Glomerular endothelial cell (primary cell): ENCODE data around the gene NAXD. TPM values are rescaled to one million over a fixed set of nuclear protein-coding genes. Genes with fewer than 3 reads are reported as not detected.

Experiments used
- DNase-seq: peaks from one replicate; pipeline ENCODE4 v3.0.0-alpha.2; 2011; ENCODE audit warnings: low read depth, low spot score; ENCODE audit errors: extremely low read depth
- total RNA-seq: library from RNA; depleted of rRNA; stranded (reverse); fragments of >200 nt; gene quantifications from 2 replicates; pipeline ENCODE4 v1.2.3, GENCODE V29; 2015

Gene NAXD
- total RNA-seq, 1 donor from 2014 or later = 19.6 TPM

DNA sequence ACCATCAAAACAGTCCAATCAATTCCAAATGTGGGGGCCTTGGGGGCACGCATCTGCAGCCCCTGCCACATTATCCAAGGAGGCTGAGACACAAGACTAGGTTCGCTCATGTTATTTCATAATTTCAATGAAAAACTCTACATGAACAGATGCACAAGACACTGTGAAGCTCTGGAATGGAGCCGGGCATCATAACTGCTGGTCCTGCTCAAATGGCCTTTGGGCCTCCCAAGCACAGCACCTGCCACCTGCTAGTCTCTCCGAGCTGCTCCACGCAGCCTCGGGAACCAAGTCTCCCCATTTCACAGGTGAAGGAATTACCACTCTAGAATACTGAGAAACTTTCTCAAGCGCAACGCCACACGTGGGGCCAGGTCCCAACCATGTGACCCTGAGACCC lies 73.7 kb downstream of the NAXD start:
- DNase-seq = no peak

Other genes with a start within 250 kb of the NAXD start
- 3.3 and 5.8 TPM in 2 replicates for gene RAB20, start 53.8 kb upstream of the NAXD start, total RNA-seq
- gene CARS2, start 90.6 kb downstream of the NAXD start, total RNA-seq = 33.1 and 52.7 TPM in 2 replicates
- 10.6 and 15.8 TPM in 2 replicates for gene ING1, start 98.2 kb downstream of the NAXD start, total RNA-seq